H54 (cell line): ENCODE data around the gene CCDC167.

Source experiments
- DNase-seq: peaks from one replicate; pipeline ENCODE4 v3.0.0; 2011; ENCODE audit warnings: low spot score, mixed read lengths; ENCODE audit not compliant: insufficient read length
- FAIRE-seq: peaks from 3 replicates; lab custom pipeline; 2011; peaks lifted over from hg19 to GRCh38; lab: Jason Lieb, UNC
- POLR2A ChIP-seq: IDR thresholded peaks from 2 replicates; pipeline ENCODE4 v1.6.1; 2011; ENCODE audit warnings: low read depth, mild to moderate bottlenecking, low read length

CCDC167 gene

GRCh38 chr6:37522836-37523235 is 23.1 kb upstream of the CCDC167 start:
- no peak for TF ChIP-seq POLR2A
- no peak for FAIRE-seq

GRCh38 chr6:37521674-37522073 is 22.0 kb upstream of the CCDC167 start:
- TF ChIP-seq POLR2A = no peak
- no peak for DNase-seq
- FAIRE-seq = no peak

More at GRCh38 chr6:37522836-37523235, 23.1 kb upstream of the CCDC167 start:
- no peak for DNase-seq

GRCh38 chr6:37520926-37521325 is 21.2 kb upstream of the CCDC167 start:
- no peak for FAIRE-seq
- no peak for TF ChIP-seq POLR2A
- DNase-seq = no peak

- no peak for TF ChIP-seq POLR2A
- no peak for FAIRE-seq
These were observed 19.8 kb upstream of the CCDC167 start for GRCh38 chr6:37519461-37519860.

GRCh38 chr6:37518116-37518515 is 18.4 kb upstream of the CCDC167 start:
- FAIRE-seq (no peak), DNase-seq (no peak)
- TF ChIP-seq POLR2A = no peak

More at GRCh38 chr6:37519461-37519860, 19.8 kb upstream of the CCDC167 start:
- DNase-seq = no peak

- TF ChIP-seq POLR2A = no peak
- no peak for FAIRE-seq
- no peak for DNase-seq
These were observed 17.7 kb upstream of the CCDC167 start for GRCh38 chr6:37517411-37517812.

GRCh38 chr6:37516920-37517405 is 17.3 kb upstream of the CCDC167 start:
- DNase-seq = no peak
- TF ChIP-seq POLR2A = no peak
- FAIRE-seq = no peak

GRCh38 chr6:37516076-37516919 is 16.6 kb upstream of the CCDC167 start:
- TF ChIP-seq POLR2A = no peak
- DNase-seq (no peak), FAIRE-seq (no peak)

- FAIRE-seq (no peak), DNase-seq (no peak)
- TF ChIP-seq POLR2A = no peak
These were observed 16.0 kb upstream of the CCDC167 start for GRCh38 chr6:37515712-37516075.

- FAIRE-seq (no peak), DNase-seq (no peak)
- no peak for TF ChIP-seq POLR2A
These were observed 15.1 kb upstream of the CCDC167 start for GRCh38 chr6:37514837-37515236.

GRCh38 chr6:37514321-37514771 is 14.7 kb upstream of the CCDC167 start:
- TF ChIP-seq POLR2A = no peak
- FAIRE-seq (peak; percentile 89), DNase-seq (peak; percentile 82)

GRCh38 chr6:37513576-37513975 is 13.9 kb upstream of the CCDC167 start:
- no peak for TF ChIP-seq POLR2A
- no peak for FAIRE-seq

GRCh38 chr6:37513155-37513554 is 13.5 kb upstream of the CCDC167 start:
- no peak for TF ChIP-seq POLR2A
- DNase-seq (no peak), FAIRE-seq (no peak)

More at GRCh38 chr6:37513576-37513975, 13.9 kb upstream of the CCDC167 start:
- DNase-seq = no peak

- TF ChIP-seq POLR2A = no peak
- DNase-seq (no peak), FAIRE-seq (no peak)
These were observed 12.8 kb upstream of the CCDC167 start for GRCh38 chr6:37512400-37513011.
